ENCODE results near the gene EPB41. TPM values are rescaled to one million over a fixed set of nuclear protein-coding genes. Genes with fewer than 3 reads are reported as not detected.

Gene EPB41
- total and polyA plus RNA-seq, 2 of the 8 experiments (the other 6 are each of a cell fraction or from before 2014, with no cell fraction given): 36.7 to 109 TPM

DNA sequence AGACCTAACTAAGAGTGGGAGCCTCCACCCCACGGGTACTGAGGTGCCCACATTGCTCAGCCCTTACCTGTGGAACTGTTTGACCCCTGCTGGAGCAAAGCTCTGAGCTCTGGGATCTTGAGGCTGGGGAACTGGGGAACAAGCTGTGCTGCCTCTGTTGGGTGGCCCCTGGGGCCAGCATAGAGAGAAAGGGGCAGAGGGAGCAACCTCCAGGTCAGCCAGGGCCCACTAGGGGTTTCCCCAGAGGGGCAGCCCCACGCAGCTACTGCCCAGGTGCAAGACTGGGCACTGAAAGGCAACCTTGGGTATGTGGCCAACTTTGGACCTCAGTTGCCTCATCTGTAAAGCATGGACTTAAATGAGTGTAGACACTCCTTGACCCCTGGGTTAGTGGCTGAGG, 23.5 kb upstream of the EPB41 start (continued):
- TF ChIP-seq JUND (IDR thresholded peaks at IDR 0.05; ENCODE audit: low read length): no peak
- no peak for TF ChIP-seq KDM4A (IDR thresholded peaks at IDR 0.05; ENCODE audit: low read depth, low read length, severe bottlenecking)
- TF ChIP-seq, protein P1, sequence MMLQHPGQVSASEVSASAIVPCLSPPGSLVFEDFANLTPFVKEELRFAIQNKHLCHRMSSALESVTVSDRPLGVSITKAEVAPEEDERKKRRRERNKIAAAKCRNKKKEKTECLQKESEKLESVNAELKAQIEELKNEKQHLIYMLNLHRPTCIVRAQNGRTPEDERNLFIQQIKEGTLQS (IDR thresholded peaks at IDR 0.05; ENCODE audit: insufficient read depth, low read depth, low read length): no peak
- TF ChIP-seq GABPA (IDR thresholded peaks at IDR 0.05; ENCODE audit: borderline replicate concordance, insufficient read depth, low read length): no peak
- no peak for TF ChIP-seq CTBP2 (IDR thresholded peaks at IDR 0.05; ENCODE audit: borderline replicate concordance, insufficient read depth, insufficient read length, low read length)
- no peak for TF ChIP-seq CBX5 (IDR thresholded peaks at IDR 0.05; ENCODE audit: low read depth, low read length)
- TF ChIP-seq PHF8 (conservative IDR thresholded peaks at IDR 0.05; ENCODE audit: low read depth, low read length): no peak
